Skeletal muscle tissue (tissue), 4 donors: ENCODE measurements around the gene FCF1. TPM values are rescaled to one million over a fixed set of nuclear protein-coding genes. Genes with fewer than 3 reads are reported as not detected.

Experiments used
- H3K27ac ChIP-seq: one replicate; pipeline ENCODE4 v1.7.0; 2013; ENCODE audit warnings: mild to moderate bottlenecking, low read depth, low read length, inconsistent platforms
- H3K27me3 ChIP-seq, 3 donors: one replicate each; pipeline ENCODE4 v1.7.0; 2013; ENCODE audit warnings: low read length in 3 of 3; ENCODE audit not compliant: control insufficient read depth in 3 of 3, insufficient read depth in 3 of 3
- H3K36me3 ChIP-seq, 3 donors: one replicate each; pipeline ENCODE4 v1.7.0; 2013; ENCODE audit warnings: low read length in 3 of 3; ENCODE audit not compliant: control insufficient read depth in 3 of 3, insufficient read depth in 3 of 3
- H3K4me1 ChIP-seq, 3 donors: one replicate each; pipeline ENCODE4 v1.7.0; 2013; ENCODE audit warnings: low read length in 3 of 3, mild to moderate bottlenecking in 3 of 3; ENCODE audit not compliant: control insufficient read depth in 3 of 3, insufficient read depth in 3 of 3
- H3K4me3 ChIP-seq, 3 donors: one replicate each; pipeline ENCODE4 v1.7.0; 2013; ENCODE audit warnings: low read length in 3 of 3
- H3K9ac ChIP-seq, 3 donors: one replicate each; pipeline ENCODE4 v1.7.0; 2013; ENCODE audit warnings: low read length in 3 of 3, mild to moderate bottlenecking in 3 of 3, moderate library complexity in 2 of 3, low read depth in 1 of 3
- H3K9me3 ChIP-seq, 3 donors: one replicate each; pipeline ENCODE4 v1.7.0; 2013; ENCODE audit warnings: low read length in 3 of 3; ENCODE audit not compliant: control insufficient read depth in 3 of 3
- total RNA-seq: library from RNA; depleted of rRNA; stranded (reverse); fragments of >200 nt; gene quantifications from one replicate; pipeline ENCODE4 v1.2.3, GENCODE V29; 2014
- donor health status: Osteomylitis.

The FCF1 gene
- total RNA-seq = 15.1 TPM

- H3K27ac ChIP-seq = peak within 1 kb of the TSS; percentile 79
- H3K4me1 ChIP-seq = peaks cover 4 to 16% (median 10%) of the 10 kb centered on the region in 3 donors
- H3K9ac ChIP-seq = peak within 1 kb of the TSS; percentile 81 to 96 (median 92)
- H3K36me3 ChIP-seq = peaks cover 0 to 20% (median 12%) of the 10 kb centered on the region in 3 donors
- no peaks in the 10 kb centered on the region for H3K27me3 ChIP-seq
- no peaks in the 10 kb centered on the region for H3K9me3 ChIP-seq
- peak within 1 kb of the TSS; percentile 80 to 100 (median 86) for H3K4me3 ChIP-seq
Observed at GRCh38 chr14:74712499-74713394, at the start of gene FCF1, which contains the start of gene AREL1. FCF1 (plus strand) TSS chr14:74713144; CDS start chr14:74713198, 54 bp downstream. AREL1 (minus strand) TSS chr14:74713080; CDS start chr14:74685615, 27,465 bp downstream.

GRCh38 chr14:74663884-74664283 lies 49.1 kb upstream of the FCF1 start:
- Histone ChIP-seq H3K27ac (peak overlapping the region; percentile 72), H3K4me3 (peak overlapping the region in 1 of 3 donors; percentile 10), H3K4me1 (peaks cover 17 to 27% (median 26%) of the 10 kb centered on the region in 3 donors), H3K36me3 (peaks cover 8 to 35% (median 21%) of the 10 kb centered on the region in 3 donors), H3K9me3 (no peaks in the 10 kb centered on the region), H3K9ac (peak overlapping the region in 2 of 3 donors; percentile 64 to 66), H3K27me3 (no peaks in the 10 kb centered on the region)

- Histone ChIP-seq H3K9ac (no peak overlapping the region), H3K9me3 (no peaks in the 10 kb centered on the region), H3K4me1 (peaks cover 17 to 27% (median 26%) of the 10 kb centered on the region in 3 donors), H3K4me3 (no peak overlapping the region), H3K36me3 (peaks cover 12 to 43% (median 29%) of the 10 kb centered on the region in 3 donors), H3K27me3 (no peaks in the 10 kb centered on the region), H3K27ac (peak overlapping the region; percentile 72)
Observed at GRCh38 chr14:74664717-74665116, 48.2 kb upstream of the FCF1 start.

- Histone ChIP-seq H3K27ac (no peak overlapping the region), H3K36me3 (peaks cover 22 to 56% (median 45%) of the 10 kb centered on the region in 3 donors), H3K9me3 (no peaks in the 10 kb centered on the region), H3K9ac (no peak overlapping the region), H3K4me3 (no peak overlapping the region), H3K4me1 (peaks cover 17 to 18% (median 17%) of the 10 kb centered on the region in 3 donors), H3K27me3 (no peaks in the 10 kb centered on the region)
Observed at GRCh38 chr14:74667758-74668157, 45.2 kb upstream of the FCF1 start.

GRCh38 chr14:74669256-74669655 lies 43.7 kb upstream of the FCF1 start:
- H3K36me3 ChIP-seq = peaks cover 22 to 58% (median 58%) of the 10 kb centered on the region in 3 donors

GRCh38 chr14:74669846-74670245 lies 43.1 kb upstream of the FCF1 start:
- Histone ChIP-seq H3K27ac (no peak overlapping the region), H3K36me3 (peaks cover 22 to 58% (median 58%) of the 10 kb centered on the region in 3 donors), H3K4me1 (peaks cover 0 to 6% (median under 1%) of the 10 kb centered on the region in 3 donors)

More at GRCh38 chr14:74669256-74669655, 43.7 kb upstream of the FCF1 start:
- Histone ChIP-seq H3K9me3 (no peaks in the 10 kb centered on the region), H3K4me3 (no peak overlapping the region), H3K27me3 (no peaks in the 10 kb centered on the region), H3K27ac (no peak overlapping the region), H3K9ac (no peak overlapping the region), H3K4me1 (peaks cover 3 to 6% (median 5%) of the 10 kb centered on the region in 3 donors)

GRCh38 chr14:74670726-74671411 lies 42.1 kb upstream of the FCF1 start:
- Histone ChIP-seq H3K9me3 (no peaks in the 10 kb centered on the region), H3K27ac (no peak overlapping the region), H3K36me3 (peaks cover 27 to 68% (median 60%) of the 10 kb centered on the region in 3 donors), H3K4me3 (no peak overlapping the region), H3K27me3 (no peaks in the 10 kb centered on the region), H3K9ac (no peak overlapping the region), H3K4me1 (peaks cover 0 to 6% (median 0%) of the 10 kb centered on the region in 3 donors)

More at GRCh38 chr14:74669846-74670245, 43.1 kb upstream of the FCF1 start:
- Histone ChIP-seq H3K4me3 (no peak overlapping the region), H3K9me3 (no peaks in the 10 kb centered on the region), H3K27me3 (no peaks in the 10 kb centered on the region), H3K9ac (no peak overlapping the region)

GRCh38 chr14:74671789-74672188 lies 41.2 kb upstream of the FCF1 start:
- H3K4me1 ChIP-seq = peaks cover 0 to 6% (median 0%) of the 10 kb centered on the region in 3 donors
- H3K27ac ChIP-seq = peak overlapping the region; percentile 5
- H3K9me3 ChIP-seq = no peaks in the 10 kb centered on the region
- no peak overlapping the region for H3K4me3 ChIP-seq
- no peak overlapping the region for H3K9ac ChIP-seq
- H3K27me3 ChIP-seq = no peaks in the 10 kb centered on the region
- peaks cover 32 to 73% (median 67%) of the 10 kb centered on the region in 3 donors for H3K36me3 ChIP-seq

- Histone ChIP-seq H3K27me3 (no peaks in the 10 kb centered on the region), H3K9me3 (no peaks in the 10 kb centered on the region), H3K9ac (no peak overlapping the region), H3K27ac (no peak overlapping the region), H3K4me1 (peaks cover 0 to 6% (median 0%) of the 10 kb centered on the region in 3 donors), H3K4me3 (no peak overlapping the region), H3K36me3 (peaks cover 32 to 60% (median 53%) of the 10 kb centered on the region in 3 donors)
Observed at GRCh38 chr14:74673768-74674167, 39.2 kb upstream of the FCF1 start.
